ENCODE measurements around the gene SLC9C1. TPM values are rescaled to one million over a fixed set of nuclear protein-coding genes. Genes with fewer than 3 reads are reported as not detected.

SLC9C1 gene
- total RNA-seq, 1 experiment from 2014 or later, result 0.50 TPM

DNA sequence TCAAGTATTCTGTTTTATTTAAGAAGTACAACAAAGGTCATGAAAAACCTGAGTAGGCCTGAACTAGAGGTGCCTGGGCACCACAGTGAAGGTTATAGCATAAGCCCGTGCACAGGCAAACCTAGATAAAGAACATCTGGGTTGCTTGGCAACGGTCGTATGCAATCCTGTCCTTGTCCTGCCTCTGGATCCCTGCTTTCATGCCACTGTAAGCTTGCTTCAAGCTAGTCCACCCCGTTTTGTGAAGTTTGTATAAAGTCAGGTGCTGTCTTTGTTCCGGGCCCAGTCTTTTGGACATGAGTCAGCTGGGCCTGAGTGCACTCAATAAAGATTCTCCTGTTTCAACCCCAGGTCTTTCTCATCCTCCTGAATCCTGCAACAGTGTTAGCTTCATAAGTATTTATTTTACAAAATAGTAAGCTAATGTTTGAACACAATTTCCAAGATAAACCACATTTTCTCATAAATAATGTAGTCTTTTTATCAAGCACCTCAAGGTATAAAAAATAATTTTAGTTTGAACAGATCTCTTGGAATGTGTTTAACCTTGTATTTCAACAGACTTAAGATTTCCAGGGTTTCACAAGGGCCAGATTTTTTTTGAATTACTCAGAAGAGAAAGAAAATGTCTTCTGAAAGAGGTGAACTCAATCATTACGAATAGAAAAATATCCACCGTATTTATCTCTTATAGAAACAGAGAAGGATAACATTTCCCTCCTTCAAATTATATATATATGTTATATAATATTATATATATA, 14.3 kb upstream of the SLC9C1 start:
- peak; percentile 45 for DNase-seq
- Histone ChIP-seq H3K23me2 (ENCODE audit: insufficient read length, low read depth, low read length, poor library complexity, severe bottlenecking) (peaks cover 6% of the 10 kb centered on the region), H3K79me2 (ENCODE audit: insufficient read depth, low read length) (no peaks in the 10 kb centered on the region), H3K9me3 (ENCODE audit: control insufficient read depth, low read depth, low read length) (no peaks in the 10 kb centered on the region), H2BK12ac (ENCODE audit: insufficient read length, low read depth, low read length) (no peak overlapping the region), H2BK20ac (ENCODE audit: low read depth, low read length, poor library complexity, severe bottlenecking) (no peak overlapping the region), H3K4ac (ENCODE audit: low read depth, low read length) (no peak overlapping the region), H4K20me1 (ENCODE audit: control insufficient read depth, insufficient read depth, insufficient read length) (no peaks in the 10 kb centered on the region), H3K9ac (ENCODE audit: extremely low read depth, insufficient read length, low read length) (no peak overlapping the region), H3K23ac (ENCODE audit: insufficient read length, low read depth, low read length) (no peak overlapping the region), H3K18ac (ENCODE audit: insufficient read length, low read depth, low read length) (no peak overlapping the region), H2BK120ac (ENCODE audit: low read depth, low read length, poor library complexity, severe bottlenecking) (no peak overlapping the region), H3K27ac (ENCODE audit: insufficient read length, low read depth, low read length) (no peak overlapping the region), H3K4me2 (ENCODE audit: insufficient read depth, insufficient read length, low read length) (no peak overlapping the region), H2AK5ac (ENCODE audit: insufficient read length, low read length) (no peak overlapping the region), H4K8ac (replicated peaks; ENCODE audit: insufficient read length, low read depth, low read length) (no peak overlapping the region), H3K14ac (ENCODE audit: insufficient read depth, low read length) (no peak overlapping the region), H3K27me3 (ENCODE audit: insufficient read depth, low read length) (no peaks in the 10 kb centered on the region), H2BK15ac (ENCODE audit: low read depth, low read length) (no peak overlapping the region), H4K5ac (ENCODE audit: insufficient read length, low read depth, low read length) (no peak overlapping the region), H3K79me1 (ENCODE audit: insufficient read depth, low read depth, low read length, poor library complexity, severe bottlenecking) (no peaks in the 10 kb centered on the region), H3K4me1 (ENCODE audit: insufficient read depth, low read length) (peaks cover 7% of the 10 kb centered on the region; the same call in 1 of the 2 replicates), H3T11ph (ENCODE audit: low read length) (no peak overlapping the region), H4K91ac (ENCODE audit: insufficient read length, low read depth, low read length) (no peak overlapping the region), H2BK5ac (ENCODE audit: insufficient read length, low read length) (no peak overlapping the region), H3K56ac (ENCODE audit: insufficient read length, low read depth, low read length) (no peak overlapping the region), H2AFZ (ENCODE audit: low read length) (no peak overlapping the region)
- TF ChIP-seq, protein P1, sequence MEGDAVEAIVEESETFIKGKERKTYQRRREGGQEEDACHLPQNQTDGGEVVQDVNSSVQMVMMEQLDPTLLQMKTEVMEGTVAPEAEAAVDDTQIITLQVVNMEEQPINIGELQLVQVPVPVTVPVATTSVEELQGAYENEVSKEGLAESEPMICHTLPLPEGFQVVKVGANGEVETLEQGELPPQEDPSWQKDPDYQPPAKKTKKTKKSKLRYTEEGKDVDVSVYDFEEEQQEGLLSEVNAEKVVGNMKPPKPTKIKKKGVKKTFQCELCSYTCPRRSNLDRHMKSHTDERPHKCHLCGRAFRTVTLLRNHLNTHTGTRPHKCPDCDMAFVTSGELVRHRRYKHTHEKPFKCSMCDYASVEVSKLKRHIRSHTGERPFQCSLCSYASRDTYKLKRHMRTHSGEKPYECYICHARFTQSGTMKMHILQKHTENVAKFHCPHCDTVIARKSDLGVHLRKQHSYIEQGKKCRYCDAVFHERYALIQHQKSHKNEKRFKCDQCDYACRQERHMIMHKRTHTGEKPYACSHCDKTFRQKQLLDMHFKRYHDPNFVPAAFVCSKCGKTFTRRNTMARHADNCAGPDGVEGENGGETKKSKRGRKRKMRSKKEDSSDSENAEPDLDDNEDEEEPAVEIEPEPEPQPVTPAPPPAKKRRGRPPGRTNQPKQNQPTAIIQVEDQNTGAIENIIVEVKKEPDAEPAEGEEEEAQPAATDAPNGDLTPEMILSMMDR (conservative IDR thresholded peaks at IDR 0.05), result no peak
- H3K4me1 Mint-ChIP-seq, result peaks cover 17 to 24% of the 10 kb centered on the region in 2 experiments
- no peaks in the 10 kb centered on the region for H3K27me3 Mint-ChIP-seq (ENCODE audit: low read depth)
- H3K9me3 Mint-ChIP-seq, result no peaks in the 10 kb centered on the region; a peak in 1 of 5 replicates
- H3K27ac Mint-ChIP-seq, result peak overlapping the region; percentile 47 to 94 (median 65); a peak in 3 of 7 replicates
- no peak overlapping the region for H3K4me3 Mint-ChIP-seq
- WGBS (ENCODE audit: extremely low coverage, insufficient read length, low lambda C conversion rate), result no CpG with 5 or more reads among the region's 7 CpGs
- peaks cover 0 to 10% (median 7%) of the 10 kb centered on the region in 3 experiments; a peak in 2 of 7 replicates for H3K36me3 Mint-ChIP-seq (ENCODE audit: insufficient read depth in 1 of 3, low read depth in 3 of 3)
